CD4-positive, alpha-beta T cell treated with Interleukin-2 at 100 ng/mL for 4 hours (primary cell): ENCODE measurements around the gene CECR2.

ENCODE experiments used
- DNase-seq: peaks from one replicate; pipeline ENCODE4 v3.0.0-alpha.2; 2020; ENCODE audit warnings: low spot score

CECR2 gene

GRCh38 chr22:17570851-17571631, 201.8 kb downstream of the CECR2 start:
- DNase-seq = no peak

GRCh38 chr22:17575151-17575550, 205.9 kb downstream of the CECR2 start:
- no peak for DNase-seq

DNA sequence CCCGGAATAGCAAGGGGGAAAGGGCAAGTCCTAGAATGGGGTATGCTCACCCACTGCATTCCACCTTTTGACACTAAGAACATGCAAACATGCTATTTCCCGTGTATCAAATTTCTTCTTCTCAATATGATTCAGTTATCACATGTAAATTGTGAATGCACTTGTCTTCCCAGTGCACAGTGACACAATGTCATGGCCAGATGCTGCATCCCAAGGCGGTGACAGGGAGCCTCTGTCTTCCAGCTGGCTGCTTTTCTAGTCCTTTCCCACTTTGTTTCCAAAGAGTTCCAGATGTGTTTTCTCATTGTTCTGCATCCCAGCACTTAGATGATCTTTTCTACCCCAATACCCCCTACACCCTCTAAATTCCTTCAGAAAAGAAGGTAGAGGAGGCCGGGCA, 206.4 kb downstream of the CECR2 start:
- DNase-seq = no peak

DNA sequence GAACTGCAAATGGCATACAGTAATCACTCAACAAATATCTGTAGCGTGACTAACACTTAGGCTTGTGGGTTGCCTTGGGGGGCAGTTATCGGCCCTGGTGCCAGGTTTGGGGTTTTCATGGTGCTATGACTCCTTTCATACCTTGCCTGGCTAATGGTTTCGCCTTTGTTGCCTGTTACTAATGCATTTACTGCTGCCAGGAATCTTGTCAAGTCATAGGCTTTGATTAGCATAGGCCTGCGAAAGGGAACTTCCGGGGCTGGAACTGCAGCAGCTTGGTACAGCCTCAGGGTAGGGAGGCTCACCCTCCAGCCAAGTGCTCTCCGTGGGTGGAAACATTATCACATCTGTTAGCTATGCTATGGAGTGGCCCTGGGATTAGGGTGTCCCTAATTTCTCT, 207.2 kb downstream of the CECR2 start:
- DNase-seq = no peak

GRCh38 chr22:17578136-17578754, 209.0 kb downstream of the CECR2 start:
- no peak for DNase-seq

DNA sequence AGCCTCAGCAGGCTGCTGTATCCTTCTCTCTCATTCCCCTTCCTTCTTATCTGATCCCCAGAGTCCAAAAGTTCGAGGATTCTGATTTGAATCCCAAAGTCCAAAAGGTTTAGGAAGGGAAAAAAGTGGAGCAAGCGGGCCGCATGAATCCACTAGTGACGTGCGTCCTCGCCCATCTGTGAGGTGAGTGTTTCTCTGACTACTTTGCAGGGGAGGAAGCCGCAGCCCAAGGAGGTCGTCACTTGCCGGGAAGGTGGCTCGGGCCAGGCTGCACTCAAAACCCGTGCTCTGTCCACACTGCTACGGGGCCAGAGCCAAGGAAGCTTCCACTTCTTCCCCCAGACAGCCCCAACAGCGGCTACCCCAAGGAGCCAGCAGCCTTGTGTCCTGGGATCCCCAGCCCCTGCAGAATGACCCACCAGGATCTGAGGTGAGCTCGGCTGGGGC, 210.3 kb downstream of the CECR2 start:
- DNase-seq = no peak

- DNase-seq = no peak
These were observed 211.3 kb downstream of the CECR2 start for GRCh38 chr22:17580441-17581031.

GRCh38 chr22:17581056-17581455, 211.8 kb downstream of the CECR2 start:
- DNase-seq = no peak

- DNase-seq = no peak
These were observed 212.4 kb downstream of the CECR2 start for GRCh38 chr22:17581631-17582030.

- DNase-seq = no peak
These were observed 213.9 kb downstream of the CECR2 start for GRCh38 chr22:17583151-17583550.

DNA sequence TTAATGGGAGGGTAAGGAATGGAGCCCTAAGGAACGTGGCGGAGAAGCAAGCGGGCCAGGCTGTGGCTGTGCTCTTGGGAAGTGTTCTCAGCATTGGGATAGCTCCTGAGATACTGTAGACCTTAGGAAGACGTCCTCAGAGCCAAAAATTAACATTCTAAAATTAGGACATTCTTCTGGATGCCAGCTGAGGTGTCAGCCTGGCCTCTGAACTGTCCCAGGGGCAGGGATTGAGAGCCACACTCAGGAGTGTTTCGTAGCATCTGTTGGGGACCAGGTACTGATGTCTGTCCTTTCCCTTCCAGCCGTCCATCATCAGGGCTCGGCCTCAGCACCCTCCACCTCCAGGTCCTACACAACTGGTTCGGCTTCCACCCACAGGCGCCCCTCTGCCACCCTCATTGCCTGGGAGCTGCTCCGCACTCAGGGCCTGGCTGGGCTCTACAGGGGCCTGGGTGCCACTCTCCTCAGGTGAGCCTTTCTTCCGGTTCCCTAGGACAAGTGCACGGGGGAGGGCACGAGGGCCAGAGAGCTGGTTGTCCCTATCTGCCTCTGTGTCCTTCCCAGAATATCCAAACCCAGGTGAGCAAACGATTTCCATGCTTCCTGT, 217.7 kb downstream of the CECR2 start:
- DNase-seq = no peak

GRCh38 chr22:17587629-17588028, 218.4 kb downstream of the CECR2 start:
- no peak for DNase-seq

GRCh38 chr22:17588606-17589005, 219.3 kb downstream of the CECR2 start:
- DNase-seq = no peak

- DNase-seq = no peak
These were observed 220.6 kb downstream of the CECR2 start for GRCh38 chr22:17589810-17590375.

DNA sequence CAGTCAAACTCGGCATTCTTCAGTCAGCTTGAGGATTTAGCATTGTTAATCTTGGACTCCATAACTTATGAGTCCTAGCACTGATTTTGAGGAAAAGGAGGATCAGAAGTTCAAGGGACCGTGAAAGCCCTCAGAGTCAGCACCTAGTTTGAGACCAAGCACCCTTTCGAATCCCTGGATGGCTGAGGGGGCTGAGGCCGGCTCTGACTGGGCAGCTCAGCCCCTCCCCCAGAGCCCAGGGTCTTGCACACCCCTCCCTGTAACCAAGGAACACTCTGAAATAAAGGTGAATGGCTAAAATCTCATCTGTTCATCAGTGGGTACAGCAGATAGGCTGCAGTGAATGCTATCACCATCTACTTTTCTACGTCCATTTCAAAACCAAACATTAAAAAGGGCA, 221.3 kb downstream of the CECR2 start:
- DNase-seq = no peak

- DNase-seq = no peak
These were observed 222.9 kb downstream of the CECR2 start for GRCh38 chr22:17592201-17592600.

DNA sequence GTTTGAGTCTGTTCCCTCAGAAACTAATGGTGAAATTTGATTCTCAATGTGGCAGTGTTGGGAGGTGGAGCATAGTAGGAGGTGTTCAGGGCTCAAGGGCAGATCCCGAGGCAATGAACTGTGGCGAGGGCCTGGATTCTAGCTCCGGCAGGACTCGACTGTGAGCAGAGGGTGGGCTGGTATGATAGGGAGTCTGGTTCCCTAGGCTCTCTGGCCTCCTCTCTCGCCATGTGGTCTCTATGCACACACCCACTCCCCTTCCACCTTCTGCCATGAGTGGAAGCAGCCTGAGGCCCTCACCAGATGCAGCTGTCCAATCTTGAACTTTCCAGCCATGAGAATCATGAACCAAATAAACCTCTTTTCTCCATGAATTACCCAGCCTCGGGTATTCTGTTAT, 227.0 kb downstream of the CECR2 start:
- no peak for DNase-seq

DNA sequence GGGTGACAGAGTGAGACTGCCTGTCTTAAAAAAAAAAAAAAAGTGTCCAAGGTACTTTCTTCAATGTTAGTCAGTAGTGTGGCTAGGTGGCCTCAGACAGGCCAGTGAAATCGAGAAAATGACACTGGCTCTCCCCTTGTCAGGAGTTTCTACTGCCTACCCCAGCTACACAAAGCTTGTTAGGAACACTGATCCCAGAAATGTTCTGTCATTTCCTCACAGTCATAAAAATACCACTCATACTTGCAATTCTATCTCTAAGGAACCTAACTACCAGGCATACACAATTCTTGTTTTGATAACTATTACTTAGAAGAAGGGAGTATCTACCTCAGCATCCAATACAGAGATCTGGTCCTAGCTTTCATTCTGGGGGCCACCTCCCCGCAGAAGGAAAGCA, 228.0 kb downstream of the CECR2 start:
- no peak for DNase-seq

- no peak for DNase-seq
These were observed 229.1 kb downstream of the CECR2 start for GRCh38 chr22:17598318-17598717.

DNA sequence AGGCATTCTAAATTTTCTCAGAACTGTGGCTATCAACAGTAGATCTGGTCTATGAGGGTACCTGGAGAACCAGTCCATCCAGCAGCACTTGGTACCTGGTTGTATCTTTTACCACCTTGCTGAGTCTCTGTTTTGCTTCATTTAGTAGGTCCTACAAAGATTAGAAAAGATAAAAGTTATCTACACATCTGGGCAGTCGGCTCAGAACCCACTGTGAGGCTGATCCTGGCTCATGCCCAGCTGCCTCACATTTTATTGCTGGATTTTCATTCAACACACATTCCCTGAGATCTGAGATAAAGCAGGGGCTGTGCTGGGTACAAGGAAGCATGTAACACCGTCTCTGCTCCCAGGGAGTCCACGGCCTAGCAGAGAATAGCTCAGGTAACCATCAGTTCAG, 231.8 kb downstream of the CECR2 start:
- DNase-seq = no peak

GRCh38 chr22:17603668-17604067, 234.4 kb downstream of the CECR2 start:
- DNase-seq = no peak

DNA sequence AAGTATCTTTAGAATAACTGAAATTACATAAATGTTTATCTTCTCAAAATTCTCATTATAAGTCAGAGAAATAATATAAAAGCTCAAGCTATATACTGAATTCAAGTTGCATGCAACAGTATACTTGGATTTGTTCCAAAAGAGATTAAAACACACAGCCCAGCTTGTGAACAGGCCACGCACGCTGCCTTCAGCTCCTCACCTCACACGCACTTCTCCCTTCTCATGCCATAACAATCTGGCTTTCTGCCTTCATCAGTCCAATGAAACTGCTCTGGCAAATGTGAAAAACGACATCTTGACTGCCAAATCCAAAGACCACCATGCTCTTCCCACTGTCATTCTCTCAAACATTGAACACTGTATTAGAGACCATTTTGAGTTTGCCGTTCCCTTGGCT, 237.2 kb downstream of the CECR2 start:
- no peak for DNase-seq
